HepG2 (cell line): ENCODE measurements around the gene TNFRSF6B. TPM values are rescaled to one million over a fixed set of nuclear protein-coding genes. Genes with fewer than 3 reads are reported as not detected.

Source experiments
- ATF7 ChIP-seq, 2 experiments: fragments of 450-650 bp in 1 of 2; sonication (generic) in 1 of 2; formaldehyde crosslinking in 1 of 2; IDR thresholded peaks; 2 replicates each; pipeline versions ENCODE4 v1.4.0 to v1.6.1; 2016 to 2020; ENCODE audit warnings: antibody characterized with exemption in 1 of 2, mild to moderate bottlenecking in 1 of 2, missing genetic modification reagents in 1 of 2
- HNF4G ChIP-seq, 2 experiments: sonication (generic) in 1 of 2; formaldehyde crosslinking in 1 of 2; IDR thresholded peaks; 2 replicates each; pipeline versions ENCODE4 v1.4.0 to v1.6.1; 2011 to 2020; ENCODE audit warnings: borderline replicate concordance in 2 of 2, low read depth in 2 of 2, mild to moderate bottlenecking in 2 of 2, low read length in 1 of 2, missing genetic modification reagents in 1 of 2, moderate library complexity in 1 of 2
- IRF9 ChIP-seq: sonication (generic); formaldehyde crosslinking; IDR thresholded peaks from 2 replicates; pipeline ENCODE4 v1.8.0; 2022; ENCODE audit warnings: missing genetic modification reagents, mild to moderate bottlenecking, borderline replicate concordance
- KLF11 ChIP-seq: IDR thresholded peaks from 2 replicates; pipeline ENCODE4 v1.6.1; 2016; ENCODE audit warnings: missing compliant biosample characterization
- KLF12 ChIP-seq: sonication (generic); formaldehyde crosslinking; IDR thresholded peaks from 2 replicates; pipeline ENCODE4 v1.4.0; 2020; ENCODE audit warnings: missing genetic modification reagents, borderline replicate concordance
- MEIS2 ChIP-seq: sonication (generic); formaldehyde crosslinking; IDR thresholded peaks from 2 replicates; pipeline ENCODE4 v1.9.0; 2021; ENCODE audit warnings: mild to moderate bottlenecking, missing genetic modification reagents
- PLSCR1 ChIP-seq: sonication (generic); formaldehyde crosslinking; IDR thresholded peaks from 2 replicates; pipeline ENCODE4 v1.5.0; 2020; ENCODE audit warnings: missing genetic modification reagents, mild to moderate bottlenecking, borderline replicate concordance
- RBAK ChIP-seq: sonication (generic); formaldehyde crosslinking; IDR thresholded peaks from 2 replicates; pipeline ENCODE4 v1.5.1; 2020; ENCODE audit warnings: mild to moderate bottlenecking, missing genetic modification reagents
- RBM39 ChIP-seq: fragments of 200-400 bp; formaldehyde crosslinking; IDR thresholded peaks from one replicate; pipeline ENCODE4 v1.6.1; 2018; ENCODE audit warnings: antibody characterized with exemption, mild to moderate bottlenecking, low read depth, low read length; ENCODE audit not compliant: poor library complexity, severe bottlenecking
- RCOR2 ChIP-seq: IDR thresholded peaks from 2 replicates; pipeline ENCODE4 v1.6.1; 2016; ENCODE audit warnings: missing biosample characterization, missing genetic modification reagents
- THAP8 ChIP-seq: sonication (generic); formaldehyde crosslinking; IDR thresholded peaks from 2 replicates; pipeline ENCODE4 v1.5.1; 2020; ENCODE audit warnings: missing genetic modification reagents, mild to moderate bottlenecking, borderline replicate concordance
- TOPORS ChIP-seq: sonication (generic); formaldehyde crosslinking; IDR thresholded peaks from 2 replicates; pipeline ENCODE4 v1.8.0; 2023; ENCODE audit warnings: mild to moderate bottlenecking, missing genetic modification reagents
- ZBTB2 ChIP-seq: sonication (generic); formaldehyde crosslinking; IDR thresholded peaks from 2 replicates; pipeline ENCODE4 v1.8.0; 2022; ENCODE audit warnings: low read depth, missing genetic modification reagents
- ZBTB37 ChIP-seq: sonication (generic); formaldehyde crosslinking; IDR thresholded peaks from 2 replicates; pipeline ENCODE4 v1.4.0; 2020; ENCODE audit warnings: mild to moderate bottlenecking, missing genetic modification reagents
- ZBTB44 ChIP-seq: sonication (generic); formaldehyde crosslinking; IDR thresholded peaks from 2 replicates; pipeline ENCODE4 v1.4.0; 2020; ENCODE audit warnings: missing genetic modification reagents
- ZBTB7B ChIP-seq: sonication (generic); formaldehyde crosslinking; IDR thresholded peaks from 2 replicates; pipeline ENCODE4 v1.4.0; 2020; ENCODE audit warnings: missing genetic modification reagents
- ZFP37 ChIP-seq: sonication (generic); formaldehyde crosslinking; IDR thresholded peaks from 2 replicates; pipeline ENCODE4 v1.4.0; 2020; ENCODE audit warnings: missing genetic modification reagents, borderline replicate concordance
- ZNF235 ChIP-seq: sonication (generic); formaldehyde crosslinking; IDR thresholded peaks from 2 replicates; pipeline ENCODE4 v1.8.1; 2023; ENCODE audit warnings: mild to moderate bottlenecking, missing genetic modification reagents, borderline replicate concordance
- ZNF543 ChIP-seq: sonication (generic); formaldehyde crosslinking; IDR thresholded peaks from 2 replicates; pipeline ENCODE4 v1.4.0; 2020; ENCODE audit warnings: mild to moderate bottlenecking, missing genetic modification reagents
- ZNF558 ChIP-seq: sonication (generic); formaldehyde crosslinking; IDR thresholded peaks from 2 replicates; pipeline ENCODE4 v1.9.0; 2022; ENCODE audit warnings: mild to moderate bottlenecking, missing genetic modification reagents, borderline replicate concordance
- polyA plus RNA-seq, 8 experiments: library from polyadenylated mRNA; depleted of rRNA in 3 of 8; stranded (reverse) in 7 of 8; unstranded in 1 of 8; fragments of >200 nt; fragmentation: Illumina TruSeq in 4 of 8; extraction: Trizol in 4 of 8; gene quantifications; 2 replicates each; pipeline versions ENCODE4 v1.2.1 to v1.2.3, GENCODE V29; 2011 to 2016; ENCODE audit warnings: low read depth in 4 of 8, missing spikeins in 1 of 8, mixed read lengths in 1 of 8; ENCODE audit not compliant: insufficient read depth in 1 of 8
- total RNA-seq, 5 experiments: library from RNA; depleted of rRNA; stranded (reverse); fragments of >200 nt; fragmentation: Illumina TruSeq; extraction: Trizol; gene quantifications; 2 replicates each; pipeline ENCODE4 v1.2.3, GENCODE V29; 2016; ENCODE audit warnings: low read depth in 1 of 5

TNFRSF6B gene
- total and polyA plus RNA-seq, 2 of the 13 experiments (the other 11 are each of a cell fraction or from before 2014, with no cell fraction given), result 0.24 TPM; not detected in 1

- TF ChIP-seq ZBTB37 (CRISPR knock-in tag) (no peak), ZBTB2 (CRISPR knock-in tag) (0 out of 2 replicates have a peak, but pooled peaks have one; percentile 41), ZNF235 (CRISPR knock-in tag) (peak; percentile 8; the same call in 1 of the 2 replicates), PLSCR1 (CRISPR knock-in tag) (no peak), THAP8 (CRISPR knock-in tag) (no peak; the same call in 1 of the 2 replicates), TOPORS (0 out of 2 replicates have a peak, but pooled peaks have one; percentile 2), ZBTB7B (peak; percentile 81), IRF9 (CRISPR knock-in tag) (peak; percentile 39; the same call in 1 of the 2 replicates), RBAK (CRISPR knock-in tag) (no peak), ZFP37 (0 out of 2 replicates have a peak, but pooled peaks have one; percentile 44), ZNF558 (peak; percentile 44; the same call in 1 of the 2 replicates), KLF11 (no peak), RCOR2 (CRISPR knock-in tag) (no peak), ZBTB44 (CRISPR knock-in tag) (0 out of 2 replicates have a peak, but pooled peaks have one; percentile 28), ATF7 (IDR thresholded peaks at IDR 0.05) (no peak), ATF7 (CRISPR knock-in tag; IDR thresholded peaks at IDR 0.05) (no peak), HNF4G (IDR thresholded peaks at IDR 0.05; ENCODE audit: borderline replicate concordance, low read depth, low read length) (peak; percentile 70), HNF4G (CRISPR knock-in tag; IDR thresholded peaks at IDR 0.05; ENCODE audit: borderline replicate concordance, low read depth) (peak; percentile 24; the same call in 1 of the 2 replicates), ZNF543 (CRISPR knock-in tag) (0 out of 2 replicates have a peak, but pooled peaks have one; percentile 22), KLF12 (CRISPR knock-in tag) (peak; percentile 93), MEIS2 (0 out of 2 replicates have a peak, but pooled peaks have one; percentile 22), RBM39 (peak; percentile 30)
Observed at GRCh38 chr20:63652192-63652980, 44.1 kb upstream of the TNFRSF6B start (continued).
